HG03442 (cell line): ENCODE data around the gene RPL27.

Experiments
- ATAC-seq: cut with Tn5 transposase; IDR thresholded peaks from one replicate; pipeline ENCODE4 v1.9.1; 2021; ENCODE audit warnings: mild to moderate bottlenecking, moderate library complexity; ENCODE audit not compliant: unreplicated experiment

Gene RPL27

DNA sequence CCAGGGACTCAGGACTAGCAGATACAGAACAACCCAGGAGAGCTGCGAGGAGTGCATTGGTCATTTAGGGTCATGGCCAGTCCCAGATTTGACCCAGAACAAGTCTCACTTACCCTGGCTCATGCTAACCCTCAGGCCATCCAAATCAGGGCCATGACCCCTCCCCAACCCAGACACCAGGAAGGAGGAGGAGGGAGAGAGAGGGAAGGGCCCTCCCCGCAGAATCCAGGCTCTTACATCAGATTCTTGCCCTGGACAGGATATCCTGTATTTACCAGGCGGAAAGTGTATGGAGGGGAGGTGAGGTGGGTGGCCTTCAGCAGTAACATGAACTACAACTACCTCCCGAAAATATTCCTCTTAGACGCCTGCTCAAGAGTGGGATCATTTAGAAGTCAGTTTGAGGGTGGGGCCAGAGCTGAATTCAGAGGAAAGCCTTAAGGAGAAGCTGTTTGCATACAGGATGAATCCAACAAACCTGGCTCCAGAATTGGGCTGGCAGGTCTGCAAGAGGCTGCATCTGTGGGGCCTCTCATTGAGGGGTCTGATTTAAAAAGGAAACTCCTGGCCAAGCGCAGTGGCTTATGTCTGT, 21.9 kb downstream of the RPL27 start:
- no peak for ATAC-seq

DNA sequence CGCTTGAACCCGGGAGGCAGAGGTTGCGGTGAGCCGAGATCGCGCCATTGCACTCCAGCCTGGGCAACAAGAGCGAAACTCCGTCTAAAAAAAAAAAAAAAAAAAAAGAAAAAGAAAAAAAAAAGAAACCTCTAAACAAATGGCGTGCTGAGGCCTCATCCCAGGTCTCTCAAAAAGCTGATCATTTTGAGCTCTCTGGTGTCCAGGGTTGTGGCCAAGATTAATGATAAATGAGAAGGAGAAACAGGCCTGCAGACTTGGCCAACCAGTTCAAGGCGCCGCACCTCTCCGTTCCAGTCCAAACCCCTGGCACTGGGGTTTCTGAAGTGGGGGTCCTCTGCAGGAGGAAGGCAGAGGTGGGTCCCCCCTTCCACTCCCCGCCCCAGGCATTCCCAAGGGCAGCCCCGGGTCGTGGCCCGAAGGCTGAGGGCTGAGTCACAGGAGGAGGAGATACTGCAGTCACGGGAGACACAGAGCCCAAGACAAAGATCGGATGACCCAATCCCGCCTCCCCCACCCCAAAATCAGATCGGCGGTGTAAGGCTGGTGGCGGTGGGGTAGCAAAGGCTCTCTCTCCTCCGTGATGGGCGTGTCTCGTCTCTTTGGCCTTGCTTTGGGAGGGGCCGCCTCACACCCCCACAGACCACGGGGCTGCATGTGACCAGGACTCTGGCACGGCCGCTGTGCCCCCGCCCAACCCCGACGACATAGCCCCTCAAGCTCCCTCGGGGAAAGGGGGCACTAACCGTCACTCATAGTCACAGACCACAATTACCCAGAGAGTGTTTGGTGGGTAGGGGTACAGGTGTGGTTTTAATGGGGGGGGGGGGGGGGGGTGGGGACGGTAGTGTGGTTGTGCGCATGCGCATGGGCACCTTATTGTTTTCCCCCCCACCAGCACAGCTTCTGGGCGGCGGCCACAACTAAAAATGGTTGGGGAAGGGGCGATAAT, 22.8 kb downstream of the RPL27 start:
- ATAC-seq: no peak

DNA sequence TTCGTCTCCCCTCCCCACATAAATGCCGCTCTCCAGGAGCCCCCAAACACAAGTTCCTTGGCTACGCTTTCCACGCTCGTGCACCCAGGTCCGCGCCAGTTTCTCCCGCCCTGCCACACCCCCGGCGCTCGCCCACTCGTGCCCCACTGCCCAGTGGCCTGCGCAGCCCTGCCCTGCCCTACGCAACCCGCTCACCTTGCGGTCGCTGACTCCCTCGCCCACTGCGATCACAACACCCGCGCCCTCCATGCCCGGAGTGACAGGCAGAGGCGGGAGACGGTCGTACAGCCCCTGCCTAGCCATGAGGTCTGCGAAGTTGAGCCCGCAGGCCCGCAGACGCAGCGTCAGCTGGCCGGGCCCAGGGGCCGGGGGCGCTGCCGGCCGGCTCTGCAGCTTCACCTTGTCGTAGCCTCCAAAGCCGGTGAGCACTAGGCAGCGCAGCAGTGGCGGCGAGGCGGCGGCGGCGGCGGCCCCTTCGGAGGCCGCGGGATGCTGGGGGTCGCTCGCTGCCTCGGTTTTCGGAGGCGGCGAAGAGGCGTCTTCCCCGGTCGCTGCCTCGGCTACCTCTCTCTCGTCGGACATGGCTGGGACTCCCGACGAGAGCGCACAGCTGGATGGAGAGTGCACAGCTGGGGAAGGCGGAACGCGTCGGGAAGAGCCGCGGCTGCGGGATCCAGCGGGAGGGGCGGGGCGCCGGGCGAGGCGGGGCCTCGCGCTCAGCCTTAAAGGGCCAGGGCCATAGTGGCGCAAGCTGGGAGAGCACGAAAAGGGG, 23.7 kb downstream of the RPL27 start, which contains the start of gene VAT1:
Gene VAT1, minus strand, starts transcription at position 645 of the 772 bp plus-strand sequence. Its CDS starts 63 bp downstream, at position 582.
- ATAC-seq: no peak

DNA sequence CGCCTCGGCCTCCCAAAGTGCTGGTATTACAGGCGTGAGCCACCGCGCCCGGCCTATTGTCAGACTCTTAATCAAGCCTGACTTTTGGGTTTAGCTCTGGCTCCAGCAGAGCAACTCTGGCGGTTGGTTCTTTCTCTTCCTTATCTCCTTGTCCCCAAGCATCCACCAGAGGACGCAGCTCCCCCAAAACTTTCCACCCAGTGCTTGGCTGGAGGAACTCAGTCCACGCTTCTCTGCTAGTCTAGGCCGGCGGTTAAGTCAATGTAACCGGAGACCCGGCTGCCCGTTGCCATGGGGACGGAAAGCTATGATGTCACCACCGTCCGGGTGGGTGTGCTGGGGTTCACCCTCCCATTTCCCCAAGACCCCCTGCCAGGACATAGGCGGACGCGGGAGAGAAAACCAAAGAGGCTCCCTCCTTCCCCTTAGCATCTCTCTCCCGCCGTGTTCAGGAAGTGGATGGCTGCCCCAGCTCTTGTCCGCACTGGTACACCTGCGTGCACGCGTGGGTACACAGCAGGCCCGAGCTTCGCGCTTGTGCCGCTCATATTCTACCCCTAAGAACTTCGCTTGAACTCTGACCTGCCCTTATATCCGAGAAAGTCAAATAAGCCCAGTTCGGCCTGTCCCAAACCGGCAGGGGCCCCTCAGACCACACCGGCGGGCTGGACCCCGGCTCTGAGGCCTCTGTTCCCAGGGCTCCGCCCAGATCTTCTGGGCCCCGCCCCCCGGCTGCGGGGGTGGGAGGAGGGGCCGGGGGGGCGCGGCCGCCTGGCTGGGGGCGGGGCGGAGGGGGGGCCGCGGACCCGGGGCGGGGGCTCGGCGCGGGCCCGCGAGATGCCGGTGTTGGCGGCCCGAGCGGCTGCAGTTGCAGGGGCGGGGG, 26.4 kb downstream of the RPL27 start, which contains the start of gene RND2:
Gene RND2, plus strand, starts transcription at position 825 of the 883 bp plus-strand sequence. CDS start 117 bp downstream, outside the sequence.
- no peak for ATAC-seq

DNA sequence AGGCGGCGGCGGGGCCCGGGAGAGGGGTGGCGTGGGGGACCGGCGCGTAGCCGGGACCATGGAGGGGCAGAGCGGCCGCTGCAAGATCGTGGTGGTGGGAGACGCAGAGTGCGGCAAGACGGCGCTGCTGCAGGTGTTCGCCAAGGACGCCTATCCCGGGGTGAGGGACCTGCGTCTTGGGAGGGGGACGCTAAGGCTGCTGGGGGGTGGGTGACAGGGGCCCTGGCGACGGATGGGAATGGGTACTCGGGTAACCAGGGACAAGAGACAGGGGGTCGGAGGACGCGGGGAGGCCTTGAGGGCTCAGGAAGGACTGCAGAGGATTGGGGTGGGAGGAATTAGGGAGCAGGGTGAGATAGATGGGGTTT, 27.1 kb downstream of the RPL27 start:
- ATAC-seq: no peak

DNA sequence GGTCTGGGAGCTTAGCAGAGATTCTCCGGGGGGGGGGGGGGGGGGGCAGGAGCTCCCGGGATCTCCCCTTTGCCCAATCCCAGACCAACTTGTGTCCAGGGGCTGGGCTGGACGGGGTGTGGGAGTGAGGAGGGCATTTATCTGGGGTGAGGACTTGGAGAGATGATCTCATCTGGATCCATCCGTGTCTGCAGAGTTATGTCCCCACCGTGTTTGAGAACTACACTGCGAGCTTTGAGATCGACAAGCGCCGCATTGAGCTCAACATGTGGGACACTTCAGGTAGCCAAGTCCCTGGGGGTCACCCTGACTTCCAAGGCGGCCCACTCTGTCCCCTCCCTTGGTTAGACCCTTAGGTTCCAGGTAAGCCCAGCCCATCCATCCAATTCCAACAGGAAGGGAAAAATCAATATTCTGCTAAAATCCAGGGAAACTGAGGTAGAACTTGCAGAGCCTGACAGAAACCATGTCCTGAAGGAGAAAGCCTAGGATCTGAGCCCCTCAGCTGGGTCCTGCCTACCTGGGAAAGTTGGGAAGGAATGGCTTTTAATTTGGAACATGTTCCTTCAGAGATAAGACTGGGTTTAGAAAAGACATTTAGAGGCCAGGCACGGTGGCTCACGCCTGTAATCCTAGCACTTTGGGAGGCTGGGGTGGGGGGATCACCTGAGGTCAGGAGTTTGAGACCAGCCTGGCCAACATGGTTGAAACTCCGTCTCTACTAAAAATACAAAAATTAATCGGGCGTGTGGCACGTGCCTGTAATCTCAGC, 27.7 kb downstream of the RPL27 start:
- ATAC-seq: no peak

DNA sequence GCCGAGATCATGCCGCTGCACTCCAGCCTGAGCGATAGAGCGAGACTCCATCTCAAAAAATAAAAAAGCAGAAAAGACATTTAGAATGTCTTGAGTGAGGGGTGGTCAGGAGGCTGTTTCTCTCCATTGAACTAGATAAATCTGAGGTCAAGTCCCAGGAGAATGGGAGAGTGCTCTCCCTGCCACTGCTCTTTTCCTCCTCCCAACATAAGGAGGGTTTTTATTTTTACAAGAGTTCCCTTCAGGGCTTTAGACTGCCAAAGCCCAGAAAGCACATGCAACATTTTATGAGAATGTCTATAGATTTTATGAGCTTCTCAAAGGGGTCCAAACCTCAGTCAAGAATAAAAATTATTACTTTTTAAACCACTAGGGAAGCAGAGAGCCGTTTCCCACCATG, 28.4 kb downstream of the RPL27 start:
- ATAC-seq: no peak

DNA sequence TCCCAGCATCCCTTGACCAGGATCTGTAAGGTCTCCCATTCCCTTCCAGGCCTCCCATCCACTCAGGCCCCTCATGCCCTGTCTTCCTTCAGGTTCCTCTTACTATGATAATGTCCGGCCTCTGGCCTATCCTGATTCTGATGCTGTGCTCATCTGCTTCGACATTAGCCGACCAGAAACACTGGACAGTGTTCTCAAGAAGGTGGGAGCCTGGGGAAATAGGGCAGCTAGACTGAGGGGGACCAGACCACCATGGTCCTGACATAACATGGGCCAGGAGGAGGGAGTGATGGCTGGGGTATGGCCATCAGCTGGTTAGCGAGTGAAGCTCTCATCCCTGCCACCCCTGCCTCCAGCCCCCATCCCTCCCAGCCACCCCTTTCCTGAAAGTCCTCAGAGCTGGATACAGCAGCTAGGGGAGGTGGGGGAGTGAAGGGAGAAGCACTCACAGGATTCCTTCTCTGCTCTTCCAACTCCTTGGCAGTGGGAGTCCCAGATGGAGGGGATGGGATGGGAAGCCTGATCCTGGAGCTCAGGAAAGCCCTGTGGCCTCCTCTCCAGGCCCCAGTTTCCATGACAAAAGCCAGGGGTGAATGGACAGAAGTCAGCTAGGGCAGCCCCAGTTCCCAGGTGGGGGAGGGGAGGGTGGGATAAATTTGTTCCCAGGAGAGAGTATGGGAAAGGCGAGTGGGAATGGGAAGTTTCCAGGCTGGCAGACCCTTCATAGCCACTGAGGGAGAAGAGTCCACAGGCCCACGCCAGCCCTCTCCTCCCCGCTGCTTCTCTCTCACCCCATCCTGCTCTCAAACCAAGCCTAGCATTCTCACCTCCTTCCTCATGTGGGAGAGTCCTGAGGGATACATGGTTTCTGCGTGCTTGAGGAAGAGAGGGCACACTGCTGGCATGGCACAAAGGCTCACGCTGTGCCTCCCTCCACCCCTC, 29.1 kb downstream of the RPL27 start:
- no peak for ATAC-seq

DNA sequence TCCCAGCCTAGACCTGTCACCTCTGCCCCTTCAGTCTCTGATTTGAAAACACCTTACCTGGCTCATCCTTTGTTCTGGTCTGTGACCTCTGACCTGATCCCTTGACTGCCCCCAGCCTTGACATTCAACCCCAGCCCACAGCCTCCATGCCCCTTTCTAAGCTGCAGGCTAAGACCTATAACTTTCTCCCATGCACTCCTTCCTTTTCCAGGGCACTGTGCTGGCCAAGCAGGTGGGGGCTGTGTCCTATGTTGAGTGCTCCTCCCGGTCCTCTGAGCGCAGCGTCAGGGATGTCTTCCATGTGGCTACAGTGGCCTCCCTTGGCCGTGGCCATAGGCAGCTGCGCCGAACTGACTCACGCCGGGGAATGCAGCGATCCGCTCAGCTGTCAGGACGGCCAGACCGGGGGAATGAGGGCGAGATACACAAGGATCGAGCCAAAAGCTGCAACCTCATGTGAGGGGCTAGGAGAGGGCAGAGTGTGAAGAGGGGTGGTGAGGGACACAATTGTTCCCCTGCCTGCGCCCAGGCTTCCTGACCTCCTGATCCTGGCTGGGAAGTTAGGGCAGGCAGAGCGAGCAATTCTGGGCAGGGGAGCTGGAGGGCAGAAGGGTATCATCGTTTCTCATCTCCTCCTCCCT, 30.1 kb downstream of the RPL27 start:
- no peak for ATAC-seq

DNA sequence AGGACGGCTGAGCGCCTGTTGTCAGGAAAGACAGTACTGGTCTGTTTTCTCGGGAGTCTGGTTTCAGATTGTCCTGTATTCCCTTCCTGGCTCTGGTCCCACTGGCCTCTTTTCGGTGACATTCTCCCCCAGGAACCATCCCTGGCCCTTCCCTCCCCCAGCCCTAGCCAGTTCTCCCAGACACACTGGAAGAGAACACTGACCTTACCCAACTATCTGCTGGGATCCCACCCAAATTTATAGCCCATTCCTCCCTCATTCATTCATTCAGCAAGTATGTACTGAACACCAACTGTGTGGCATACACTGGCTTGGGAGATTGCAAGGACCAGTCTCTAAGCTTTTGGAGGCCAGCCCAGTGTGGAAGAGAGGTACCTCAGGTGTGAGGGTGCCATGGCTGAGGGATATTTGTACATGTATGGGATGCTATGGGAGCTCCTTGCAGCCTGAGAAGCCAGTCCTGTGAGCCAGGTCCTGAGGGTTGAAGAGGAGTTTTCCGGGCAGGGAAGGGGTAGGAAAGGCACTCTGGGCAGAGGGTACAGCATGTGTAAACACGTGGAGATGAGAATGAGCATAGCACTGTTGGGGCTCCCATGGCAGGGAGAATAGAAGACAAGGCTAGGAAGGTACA, 32.0 kb downstream of the RPL27 start:
- ATAC-seq: no peak

DNA sequence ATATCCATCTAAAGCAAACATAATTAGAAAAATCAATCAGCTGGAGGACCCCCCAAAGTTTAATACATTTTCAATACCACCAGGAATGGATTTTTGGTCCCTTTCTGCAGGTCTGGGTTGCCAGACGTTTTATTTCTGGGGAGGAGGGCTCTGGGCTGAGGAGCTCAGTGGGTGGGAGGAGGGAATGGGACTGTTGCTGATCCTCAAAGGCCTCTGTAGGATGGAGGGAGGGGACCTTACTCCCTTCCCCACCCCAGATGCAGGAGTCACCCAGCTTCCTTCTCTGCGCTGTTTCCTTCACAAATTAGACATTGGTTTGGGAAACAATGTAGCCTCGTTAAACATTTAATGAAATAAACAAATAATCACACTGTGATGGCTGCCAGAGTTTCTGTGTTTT, 33.4 kb downstream of the RPL27 start:
- ATAC-seq: no peak

DNA sequence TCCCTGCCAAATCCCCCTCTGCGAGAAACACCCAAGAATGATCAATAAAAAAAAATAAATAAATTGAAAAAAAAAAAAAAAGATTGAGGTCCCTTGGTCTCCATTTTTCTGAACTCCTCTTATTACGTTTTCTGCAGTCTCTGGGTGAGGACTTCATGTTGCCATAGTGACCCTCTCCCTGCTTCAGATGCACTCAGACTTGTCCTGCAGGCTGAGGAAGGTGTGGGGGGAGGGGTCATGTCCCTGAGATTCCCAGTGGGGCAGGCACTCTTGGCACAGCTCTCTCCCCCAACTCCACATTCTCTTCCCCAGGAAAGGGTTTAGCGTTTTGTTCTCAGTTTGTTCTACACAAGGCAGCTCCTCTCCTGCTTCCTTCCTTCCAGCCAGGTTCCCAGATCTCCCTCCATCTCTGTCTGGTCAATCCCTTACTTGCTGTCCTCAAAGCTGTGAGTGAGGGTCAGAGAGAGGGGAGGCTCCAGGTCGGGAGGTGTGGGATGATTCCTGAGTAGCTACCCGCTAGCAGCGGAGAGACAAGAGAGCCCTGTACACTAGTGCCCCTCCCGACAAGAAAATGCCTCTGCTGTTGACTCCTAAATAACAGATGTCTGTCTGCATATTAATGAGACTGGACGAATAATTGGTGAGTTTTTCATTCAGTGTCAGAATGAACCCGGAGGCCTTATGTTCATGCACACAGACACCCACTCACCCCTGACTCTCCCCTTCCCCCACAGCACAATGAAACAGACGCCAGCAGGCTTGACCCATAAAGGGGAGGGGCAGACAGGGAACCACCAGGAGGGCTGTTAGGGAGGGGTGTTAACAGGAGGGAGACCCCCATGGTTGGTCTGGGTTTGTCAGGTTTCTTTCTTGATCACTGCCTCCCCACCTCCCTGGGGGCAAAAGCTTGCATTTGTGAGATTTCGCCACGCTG, 36.0 kb downstream of the RPL27 start:
- ATAC-seq: no peak

DNA sequence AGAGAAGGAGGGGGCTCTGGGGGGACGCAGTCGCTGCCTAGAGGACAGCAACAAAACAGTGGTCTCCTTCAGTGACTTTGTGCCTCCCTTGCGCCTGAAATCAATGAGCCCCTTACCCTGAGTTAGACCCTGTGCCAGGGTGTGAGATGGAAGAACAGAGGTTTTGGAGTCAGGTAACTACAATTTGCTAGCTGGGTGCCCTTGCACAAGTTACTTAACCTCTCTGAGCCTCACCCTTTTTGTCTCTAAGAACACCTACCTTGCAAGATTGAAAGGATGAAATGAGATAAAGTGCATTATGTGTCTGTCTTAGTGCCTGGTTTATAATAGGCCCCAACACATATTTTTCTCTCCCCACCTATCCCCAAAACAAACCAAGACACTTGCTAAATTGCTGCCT, 36.7 kb downstream of the RPL27 start:
- no peak for ATAC-seq

DNA sequence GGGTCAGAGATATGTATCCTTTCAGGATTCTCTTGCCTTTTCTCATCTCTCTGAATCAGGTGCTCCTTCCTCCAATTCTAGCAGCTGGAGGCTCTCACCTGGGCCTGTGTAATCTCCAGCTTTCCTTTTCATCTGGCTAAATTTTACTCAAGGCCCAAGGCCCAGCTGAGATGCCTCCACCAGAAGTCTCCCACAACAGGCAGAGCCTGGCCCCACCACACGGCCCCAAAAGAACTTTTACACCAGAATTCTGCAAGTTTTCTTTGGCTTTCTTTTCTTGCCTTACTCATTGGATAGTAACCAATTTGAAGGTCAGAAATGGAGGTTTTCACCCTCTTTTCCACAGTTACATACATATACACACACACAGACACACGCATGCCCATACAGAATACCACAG, 41.4 kb downstream of the RPL27 start:
- no peak for ATAC-seq

DNA sequence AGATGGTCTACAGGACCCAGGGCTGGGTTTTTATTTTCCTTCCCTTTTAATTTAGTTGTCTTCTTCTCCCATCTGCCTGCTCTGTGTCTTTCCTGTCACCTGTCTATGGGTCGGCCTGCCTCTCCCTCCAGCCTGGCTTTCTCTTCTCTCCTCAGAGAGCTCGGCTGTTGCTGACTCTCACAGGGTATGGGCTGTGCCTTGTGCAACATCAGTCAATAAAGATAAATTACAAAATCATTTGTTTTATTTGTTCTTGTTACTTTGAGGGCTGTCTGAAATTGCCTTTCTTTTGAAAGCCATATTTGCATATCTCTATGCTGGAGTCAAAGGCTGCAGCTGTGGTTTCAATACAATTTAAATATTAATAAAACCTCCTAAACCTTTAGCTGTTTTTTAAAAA, 42.4 kb downstream of the RPL27 start:
- no peak for ATAC-seq

DNA sequence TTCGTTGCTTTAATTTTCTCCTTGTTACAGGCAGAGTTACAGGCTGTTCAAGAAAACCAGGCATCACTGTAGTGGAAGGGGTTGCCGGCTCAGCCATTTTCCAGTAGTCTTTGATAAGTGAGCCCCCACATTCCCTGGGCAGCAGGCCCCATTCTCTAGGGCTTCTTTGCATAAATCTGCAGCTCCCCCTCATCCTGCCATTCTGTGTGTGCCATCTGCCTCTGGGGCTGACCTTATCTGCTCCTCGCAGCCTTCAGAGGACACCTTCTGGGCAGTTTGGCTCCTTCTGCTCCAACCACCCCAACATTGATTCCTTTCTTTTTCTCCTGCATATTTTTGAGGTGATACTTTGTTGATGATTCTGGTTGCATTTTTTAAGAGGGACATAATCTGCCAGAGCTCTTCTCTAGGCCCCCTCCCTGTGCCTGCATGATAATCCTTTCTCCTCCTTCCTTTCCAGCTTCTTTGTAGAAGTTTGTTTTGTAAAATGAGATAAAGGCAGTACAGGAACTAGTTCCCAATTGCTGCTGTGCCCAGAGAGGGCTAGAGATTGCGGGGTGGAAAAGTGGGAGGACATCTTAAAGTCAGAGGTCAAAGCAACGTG, 43.9 kb downstream of the RPL27 start:
- ATAC-seq: no peak
